ENCODE data around the gene EMILIN3. TPM values are rescaled to one million over a fixed set of nuclear protein-coding genes. Genes with fewer than 3 reads are reported as not detected.

EMILIN3 gene
- total RNA-seq, 6 experiments from 2014 or later: not detected

GRCh38 chr20:41320441-41320840 is 46.2 kb downstream of the EMILIN3 start:
- Mint-ChIP-seq H3K27me3 (ENCODE audit: insufficient read depth) (peaks cover 2% of the 10 kb centered on the region; the same call in 1 of the 2 replicates), H3K4me1 (ENCODE audit: low read depth) (peaks cover 36% of the 10 kb centered on the region), H3K4me3 (no peak overlapping the region), H3K9me3 (no peaks in the 10 kb centered on the region), H3K27ac (no peak overlapping the region), H3K36me3 (ENCODE audit: low read depth) (no peaks in the 10 kb centered on the region)
- no peak for DNase-seq
- TF ChIP-seq, protein P1, sequence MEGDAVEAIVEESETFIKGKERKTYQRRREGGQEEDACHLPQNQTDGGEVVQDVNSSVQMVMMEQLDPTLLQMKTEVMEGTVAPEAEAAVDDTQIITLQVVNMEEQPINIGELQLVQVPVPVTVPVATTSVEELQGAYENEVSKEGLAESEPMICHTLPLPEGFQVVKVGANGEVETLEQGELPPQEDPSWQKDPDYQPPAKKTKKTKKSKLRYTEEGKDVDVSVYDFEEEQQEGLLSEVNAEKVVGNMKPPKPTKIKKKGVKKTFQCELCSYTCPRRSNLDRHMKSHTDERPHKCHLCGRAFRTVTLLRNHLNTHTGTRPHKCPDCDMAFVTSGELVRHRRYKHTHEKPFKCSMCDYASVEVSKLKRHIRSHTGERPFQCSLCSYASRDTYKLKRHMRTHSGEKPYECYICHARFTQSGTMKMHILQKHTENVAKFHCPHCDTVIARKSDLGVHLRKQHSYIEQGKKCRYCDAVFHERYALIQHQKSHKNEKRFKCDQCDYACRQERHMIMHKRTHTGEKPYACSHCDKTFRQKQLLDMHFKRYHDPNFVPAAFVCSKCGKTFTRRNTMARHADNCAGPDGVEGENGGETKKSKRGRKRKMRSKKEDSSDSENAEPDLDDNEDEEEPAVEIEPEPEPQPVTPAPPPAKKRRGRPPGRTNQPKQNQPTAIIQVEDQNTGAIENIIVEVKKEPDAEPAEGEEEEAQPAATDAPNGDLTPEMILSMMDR (IDR thresholded peaks at IDR 0.05): no peak

DNA sequence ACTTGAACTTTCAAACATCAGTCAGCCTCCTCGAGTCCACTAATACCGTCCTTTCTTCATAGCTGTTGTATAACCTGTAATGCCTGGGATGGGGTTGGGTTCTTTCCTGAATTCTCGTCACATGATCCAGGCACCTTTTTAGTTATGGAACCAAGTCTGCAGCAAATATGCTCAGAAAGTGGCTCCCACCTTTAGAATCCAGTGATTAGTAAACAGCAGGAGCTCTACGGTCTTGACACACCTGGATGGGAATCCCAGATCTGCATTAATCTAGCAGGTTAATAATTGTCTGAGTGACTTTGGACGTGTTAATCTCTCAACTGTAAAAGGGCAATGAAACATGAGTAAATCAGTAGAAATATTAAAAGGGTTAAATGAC is 48.4 kb downstream of the EMILIN3 start:
- TF ChIP-seq, protein P1 (IDR thresholded peaks at IDR 0.05): no peak
- H3K4me1 Mint-ChIP-seq (ENCODE audit: low read depth): peaks cover 54% of the 10 kb centered on the region

DNA sequence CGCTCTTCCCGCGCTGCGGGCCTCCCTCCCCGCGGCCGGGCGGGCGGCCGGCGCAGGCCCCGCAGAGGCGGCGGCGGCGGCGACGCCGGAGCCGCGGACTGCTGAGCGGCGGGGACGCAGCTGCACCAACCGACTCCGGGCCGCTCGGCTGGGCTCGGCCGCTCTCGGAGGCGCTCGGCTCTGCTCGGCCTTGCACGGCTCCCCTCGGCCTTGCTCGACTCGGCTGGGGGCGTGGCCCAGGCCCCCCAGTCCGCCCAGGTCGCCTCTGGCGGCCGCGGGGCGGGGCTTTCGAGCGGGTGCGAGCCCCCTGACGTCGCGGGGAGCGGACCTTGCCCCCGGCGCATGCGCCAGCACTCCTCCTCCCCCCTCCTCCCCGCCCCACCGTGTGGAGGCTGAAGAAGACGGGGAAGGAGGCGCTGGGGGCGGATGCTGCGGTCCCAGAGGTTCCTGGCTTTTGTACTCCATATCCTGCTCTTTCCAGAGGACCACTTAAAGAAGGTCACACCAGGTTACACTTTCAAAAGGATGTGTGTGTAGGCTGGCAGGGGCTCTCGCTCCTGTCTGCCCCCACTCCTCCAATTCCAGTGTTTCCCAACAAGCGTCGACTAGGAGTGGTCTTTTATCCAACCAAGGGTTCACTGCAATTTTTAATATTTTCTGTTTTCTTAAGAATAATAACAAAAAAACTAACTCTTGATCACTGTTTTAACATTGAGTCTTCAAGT is 48.9 kb downstream of the EMILIN3 start, which contains the start of gene ZHX3:
ZHX3 (minus strand) TSS at position 186 of the 725 bp plus-strand sequence. CDS start 112,815 bp downstream, outside the sequence.
- peak; percentile 91 for DNase-seq
- Mint-ChIP-seq H3K27ac (peak within 1 kb of the TSS; percentile 97), H3K9me3 (no peaks in the 10 kb centered on the region), H3K27me3 (ENCODE audit: insufficient read depth) (peaks cover 2% of the 10 kb centered on the region; the same call in 1 of the 2 replicates), H3K4me1 (ENCODE audit: low read depth) (peaks cover 54% of the 10 kb centered on the region), H3K4me3 (peak within 1 kb of the TSS; percentile 90), H3K36me3 (ENCODE audit: low read depth) (peaks cover 4% of the 10 kb centered on the region; the same call in 1 of the 2 replicates)
- TF ChIP-seq, protein P1 (IDR thresholded peaks at IDR 0.05): no peak

More for the DNA sequence above, 48.4 kb downstream of the EMILIN3 start:
- Mint-ChIP-seq H3K4me3 (peak overlapping the region; percentile 80), H3K27ac (peak overlapping the region; percentile 74), H3K9me3 (no peaks in the 10 kb centered on the region), H3K36me3 (ENCODE audit: low read depth) (peaks cover 4% of the 10 kb centered on the region; the same call in 1 of the 2 replicates), H3K27me3 (ENCODE audit: insufficient read depth) (peaks cover 2% of the 10 kb centered on the region; the same call in 1 of the 2 replicates)
- DNase-seq: no peak

GRCh38 chr20:41316602-41317545 is 49.7 kb downstream of the EMILIN3 start:
- H3K4me3 Mint-ChIP-seq: peak overlapping the region; percentile 90
- TF ChIP-seq, protein P1 (IDR thresholded peaks at IDR 0.05): no peak
- H3K27ac Mint-ChIP-seq: peak overlapping the region; percentile 97

GRCh38 chr20:41316051-41316450 is 50.6 kb downstream of the EMILIN3 start:
- Mint-ChIP-seq H3K27me3 (ENCODE audit: insufficient read depth) (peaks cover 2% of the 10 kb centered on the region; the same call in 1 of the 2 replicates), H3K9me3 (no peaks in the 10 kb centered on the region), H3K4me3 (peak overlapping the region; percentile 90), H3K27ac (peak overlapping the region; percentile 97), H3K4me1 (ENCODE audit: low read depth) (peaks cover 53% of the 10 kb centered on the region), H3K36me3 (ENCODE audit: low read depth) (peaks cover 4% of the 10 kb centered on the region; the same call in 1 of the 2 replicates)
- TF ChIP-seq, protein P1 (IDR thresholded peaks at IDR 0.05): no peak
- DNase-seq: no peak

More at GRCh38 chr20:41316602-41317545, 49.7 kb downstream of the EMILIN3 start:
- no peaks in the 10 kb centered on the region for H3K9me3 Mint-ChIP-seq
- H3K4me1 Mint-ChIP-seq (ENCODE audit: low read depth): peaks cover 50% of the 10 kb centered on the region
- peak; percentile 73 for DNase-seq
- peaks cover 2% of the 10 kb centered on the region; the same call in 1 of the 2 replicates for H3K27me3 Mint-ChIP-seq (ENCODE audit: insufficient read depth)
- H3K36me3 Mint-ChIP-seq (ENCODE audit: low read depth): peaks cover 4% of the 10 kb centered on the region; the same call in 1 of the 2 replicates

Measured in HFFc6 (cell line).